Ovary (tissue), 3 donors: ENCODE measurements around the gene PIK3C2G.
"Not testable (repeated sequence)": the region's sequence is repeated elsewhere in the genome, so short reads cannot be mapped to it uniquely, and the experiment has no call there.

Experiments
- CTCF ChIP-seq, 3 donors: fragments of 450-650 bp in 2 of 3; fragments of 200-600 bp in 1 of 3; IDR thresholded peaks; one replicate each; pipeline versions ENCODE4 v1.5.1 to v1.8.0; 2016 to 2022; ENCODE audit warnings: antibody characterized with exemption in 3 of 3, mild to moderate bottlenecking in 1 of 3
- POLR2A ChIP-seq: fragments of 450-650 bp; IDR thresholded peaks from one replicate; pipeline ENCODE4 v1.6.1; 2017; ENCODE audit warnings: antibody characterized with exemption, mild to moderate bottlenecking, moderate library complexity
- donor health status: DM: no; HTN: no; CAD: no.

- TF ChIP-seq CTCF (IDR thresholded peaks at IDR 0.05); POLR2A: not testable (repeated sequence)
These were observed 238.8 kb downstream of the PIK3C2G start for GRCh38 chr12:18500160-18500574.
